ENCODE measurements around the gene TRNAU1AP. TPM values are rescaled to one million over a fixed set of nuclear protein-coding genes. Genes with fewer than 3 reads are reported as not detected.
"Not testable (repeated sequence)": the region's sequence is repeated elsewhere in the genome, so short reads cannot be mapped to it uniquely, and the experiment has no call there.

Gene TRNAU1AP
- total RNA-seq, 1 donor from 2014 or later: 21.5 TPM

GRCh38 chr1:28512058-28512611, 40.8 kb upstream of the TRNAU1AP start:
- peaks cover 45% of the 10 kb centered on the region for H3K36me3 Mint-ChIP-seq (ENCODE audit: low read depth)
- DNase-seq (ENCODE audit: low spot score): no peak
- no peak for TF ChIP-seq CTCF (IDR thresholded peaks at IDR 0.05)

DNA sequence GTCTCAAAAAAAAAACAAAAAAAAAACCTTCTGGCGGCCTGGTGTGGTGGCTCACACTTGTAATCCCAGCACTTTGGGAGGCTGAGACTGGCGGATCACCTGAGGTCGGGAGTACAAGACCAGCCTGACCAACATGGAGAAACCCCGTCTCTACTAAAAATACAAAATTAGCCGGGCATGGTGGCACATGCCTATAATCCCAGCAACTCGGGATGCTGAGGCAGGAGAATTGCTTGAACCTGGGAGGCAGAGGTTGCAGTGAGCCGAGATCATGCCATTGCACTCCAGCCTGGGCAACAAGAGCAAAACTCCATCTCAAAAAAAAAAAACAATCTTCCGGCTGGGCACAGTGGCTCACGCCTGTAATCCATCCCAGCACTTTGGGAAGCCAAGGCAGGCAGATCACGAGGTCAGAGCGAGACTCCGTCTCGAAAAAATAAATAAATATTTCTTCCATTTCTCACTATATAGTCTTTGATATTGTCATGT, 38.4 kb upstream of the TRNAU1AP start:
- not testable (repeated sequence) for DNase-seq (ENCODE audit: low spot score); H3K9me3 Mint-ChIP-seq (ENCODE audit: low read depth); H3K27me3 Mint-ChIP-seq (ENCODE audit: low read depth); H3K4me3 Mint-ChIP-seq (ENCODE audit: unreplicated experiment)
- Mint-ChIP-seq H3K4me1 (ENCODE audit: low read depth) (peaks cover 41% of the 10 kb centered on the region), H3K27ac (ENCODE audit: unreplicated experiment) (peak overlapping the region; percentile 75), H3K36me3 (ENCODE audit: low read depth) (peaks cover 26% of the 10 kb centered on the region)

More at GRCh38 chr1:28512058-28512611, 40.8 kb upstream of the TRNAU1AP start:
- Mint-ChIP-seq H3K9me3 (ENCODE audit: low read depth) (no peaks in the 10 kb centered on the region), H3K4me3 (ENCODE audit: unreplicated experiment) (no peak overlapping the region), H3K27ac (ENCODE audit: unreplicated experiment) (peak overlapping the region; percentile 97), H3K27me3 (ENCODE audit: low read depth) (no peaks in the 10 kb centered on the region), H3K4me1 (ENCODE audit: low read depth) (peaks cover 46% of the 10 kb centered on the region)

DNA sequence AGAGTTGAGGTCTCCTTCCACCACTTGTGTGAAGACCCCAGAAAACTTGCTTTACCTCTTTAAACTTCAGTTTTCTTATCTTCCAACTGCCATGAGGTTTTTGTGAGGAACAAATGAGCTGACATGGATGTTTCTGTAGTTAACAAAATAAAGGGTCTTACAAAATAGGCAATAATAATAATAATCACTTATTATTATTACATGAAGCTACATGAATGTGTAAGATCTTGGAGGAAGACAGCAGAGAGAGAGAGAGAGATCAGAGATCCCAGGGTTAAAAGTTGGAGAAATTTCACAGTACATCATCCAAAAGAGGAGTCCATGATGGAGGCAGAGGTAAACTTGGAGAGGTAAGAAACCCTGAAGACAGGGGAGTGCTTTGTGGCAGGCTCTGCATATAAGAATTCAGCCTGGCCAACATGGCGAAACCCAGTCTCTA, 36.3 kb upstream of the TRNAU1AP start:
- DNase-seq (ENCODE audit: low spot score): no peak
- Mint-ChIP-seq H3K4me1 (ENCODE audit: low read depth) (peaks cover 27% of the 10 kb centered on the region), H3K4me3 (ENCODE audit: unreplicated experiment) (no peak overlapping the region), H3K27me3 (ENCODE audit: low read depth) (no peaks in the 10 kb centered on the region), H3K36me3 (ENCODE audit: low read depth) (peaks cover 8% of the 10 kb centered on the region), H3K9me3 (ENCODE audit: low read depth) (no peaks in the 10 kb centered on the region), H3K27ac (ENCODE audit: unreplicated experiment) (peak overlapping the region; percentile 91)
- no peak for TF ChIP-seq CTCF (IDR thresholded peaks at IDR 0.05)

- TF ChIP-seq CTCF (IDR thresholded peaks at IDR 0.05): no peak
- H3K4me1 Mint-ChIP-seq (ENCODE audit: low read depth): peaks cover 21% of the 10 kb centered on the region
- no peaks in the 10 kb centered on the region for H3K27me3 Mint-ChIP-seq (ENCODE audit: low read depth)
- DNase-seq (ENCODE audit: low spot score): no peak
- peaks cover 1% of the 10 kb centered on the region for H3K36me3 Mint-ChIP-seq (ENCODE audit: low read depth)
- H3K27ac Mint-ChIP-seq (ENCODE audit: unreplicated experiment): peak overlapping the region; percentile 91
- H3K9me3 Mint-ChIP-seq (ENCODE audit: low read depth): no peaks in the 10 kb centered on the region
- H3K4me3 Mint-ChIP-seq (ENCODE audit: unreplicated experiment): peak overlapping the region; percentile 78
Measured at GRCh38 chr1:28517649-28517999, 35.3 kb upstream of the TRNAU1AP start.

- H3K36me3 Mint-ChIP-seq (ENCODE audit: low read depth): no peaks in the 10 kb centered on the region
- peak; percentile 100 for TF ChIP-seq CTCF (IDR thresholded peaks at IDR 0.05)
- peak overlapping the region; percentile 91 for H3K27ac Mint-ChIP-seq (ENCODE audit: unreplicated experiment)
- H3K4me3 Mint-ChIP-seq (ENCODE audit: unreplicated experiment): peak overlapping the region; percentile 78
- peaks cover 19% of the 10 kb centered on the region for H3K4me1 Mint-ChIP-seq (ENCODE audit: low read depth)
- DNase-seq (ENCODE audit: low spot score): no peak
- H3K9me3 Mint-ChIP-seq (ENCODE audit: low read depth): no peaks in the 10 kb centered on the region
- no peaks in the 10 kb centered on the region for H3K27me3 Mint-ChIP-seq (ENCODE audit: low read depth)
Measured at GRCh38 chr1:28518000-28518744, 34.7 kb upstream of the TRNAU1AP start.

Data from chondrocyte (in vitro differentiated cells).